Stimulated activated CD4-positive, alpha-beta T cell treated with anti-CD3 and anti-CD28 coated beads, Interleukin-1b, Interleukin-23, amount 100 ng/mL, for 1 hour (primary cell): Measurements from ENCODE around the gene C14orf93.
"Not testable (repeated sequence)": the region's sequence is repeated elsewhere in the genome, so short reads cannot be mapped to it uniquely, and the experiment has no call there.

Experiments used
- DNase-seq, 2 donors: peaks; one replicate each; pipeline ENCODE4 v3.0.0-alpha.2; 2020; ENCODE audit warnings: low read depth in 2 of 2

The C14orf93 gene

GRCh38 chr14:22973217-22974032 is 36.5 kb downstream of the C14orf93 start:
- DNase-seq, result no peak

GRCh38 chr14:22972313-22972930 is 37.5 kb downstream of the C14orf93 start:
- DNase-seq, result no peak

GRCh38 chr14:22971152-22971551 is 38.8 kb downstream of the C14orf93 start:
- DNase-seq, result no peak

- no peak for DNase-seq
Measured at GRCh38 chr14:22966783-22967269, 43.1 kb downstream of the C14orf93 start.

- not testable (repeated sequence) for DNase-seq
Measured at GRCh38 chr14:22965916-22966782, 43.8 kb downstream of the C14orf93 start.

GRCh38 chr14:22962061-22962676 is 47.8 kb downstream of the C14orf93 start:
- DNase-seq, result no peak

GRCh38 chr14:22955702-22956569 is 54.0 kb downstream of the C14orf93 start:
- DNase-seq, result no peak

GRCh38 chr14:22952418-22952817 is 57.5 kb downstream of the C14orf93 start:
- DNase-seq, result no peak

GRCh38 chr14:22951795-22952194 is 58.1 kb downstream of the C14orf93 start:
- DNase-seq, result not testable (repeated sequence)

- DNase-seq, result no peak
Measured at GRCh38 chr14:22945642-22946041, 64.3 kb downstream of the C14orf93 start.

GRCh38 chr14:22939684-22940083 is 70.3 kb downstream of the C14orf93 start:
- no peak for DNase-seq
